ENCODE data around the gene RRM2.

The RRM2 gene

GRCh38 chr2:10122500-10123280 is at the start of gene RRM2:
TSS of gene RRM2 (plus strand) at chr2:10122739. CDS start at chr2:10122799, 60 bp downstream.
- peak; percentile 98 for DNase-seq

DNA sequence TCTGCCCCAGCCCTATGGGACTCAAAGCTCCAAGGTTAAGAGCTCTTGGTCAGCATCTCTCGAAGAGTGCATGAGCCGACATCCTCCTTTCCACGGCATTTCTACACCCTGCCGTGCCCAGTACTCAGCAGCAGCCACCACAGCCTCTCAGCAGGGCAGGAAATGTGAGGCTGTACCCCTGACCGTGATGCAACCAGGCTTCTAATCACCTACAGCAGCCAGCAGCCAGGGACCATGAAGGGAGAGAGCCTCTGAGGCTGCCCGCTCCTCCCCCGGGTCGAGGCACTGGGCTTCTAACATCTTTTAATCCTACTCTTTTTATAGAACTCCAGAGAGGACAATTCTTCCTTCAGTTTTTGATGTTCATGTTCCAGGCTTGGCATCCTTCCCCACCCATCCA is 48.8 kb upstream of the RRM2 start:
- no peak for DNase-seq

- DNase-seq, result no peak
Observed at GRCh38 chr2:10075101-10075500, 47.4 kb upstream of the RRM2 start.

DNA sequence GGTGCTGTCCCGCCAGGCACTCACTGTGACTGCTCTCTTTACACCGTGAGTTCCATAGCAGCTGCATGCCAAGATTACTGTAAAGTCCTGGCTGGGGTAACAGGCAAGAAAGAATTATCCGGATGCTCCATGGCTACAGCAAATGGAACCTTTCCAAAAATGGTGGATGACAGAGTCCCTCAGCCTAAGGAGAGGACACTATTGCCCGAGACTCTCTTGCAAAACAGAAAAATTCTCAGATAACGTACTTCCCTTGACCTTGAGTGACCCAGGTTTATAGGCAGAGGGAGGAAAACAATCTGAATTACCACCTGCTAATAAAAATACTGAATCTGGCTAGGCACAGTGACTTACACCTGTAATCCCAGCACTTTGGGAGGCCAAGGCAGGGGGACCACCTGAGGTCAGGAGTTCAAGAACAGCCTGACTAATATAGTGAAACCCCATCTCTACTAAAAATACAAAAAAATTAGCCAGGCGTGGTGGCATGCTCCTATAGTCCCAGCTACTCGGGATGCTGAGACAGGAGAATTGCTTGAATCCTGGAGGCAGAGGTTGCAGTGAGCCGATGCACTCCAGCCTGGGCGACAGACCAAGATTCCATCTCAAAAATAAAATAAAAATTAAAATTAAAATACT is 46.8 kb upstream of the RRM2 start:
- no peak for DNase-seq

- DNase-seq, result no peak
Observed at GRCh38 chr2:10076511-10076910, 46.0 kb upstream of the RRM2 start.

GRCh38 chr2:10076988-10077527 is 45.5 kb upstream of the RRM2 start:
- no peak for DNase-seq

GRCh38 chr2:10078001-10078400 is 44.5 kb upstream of the RRM2 start:
- no peak for DNase-seq

GRCh38 chr2:10078704-10079265 is 43.8 kb upstream of the RRM2 start:
- DNase-seq, result no peak

DNA sequence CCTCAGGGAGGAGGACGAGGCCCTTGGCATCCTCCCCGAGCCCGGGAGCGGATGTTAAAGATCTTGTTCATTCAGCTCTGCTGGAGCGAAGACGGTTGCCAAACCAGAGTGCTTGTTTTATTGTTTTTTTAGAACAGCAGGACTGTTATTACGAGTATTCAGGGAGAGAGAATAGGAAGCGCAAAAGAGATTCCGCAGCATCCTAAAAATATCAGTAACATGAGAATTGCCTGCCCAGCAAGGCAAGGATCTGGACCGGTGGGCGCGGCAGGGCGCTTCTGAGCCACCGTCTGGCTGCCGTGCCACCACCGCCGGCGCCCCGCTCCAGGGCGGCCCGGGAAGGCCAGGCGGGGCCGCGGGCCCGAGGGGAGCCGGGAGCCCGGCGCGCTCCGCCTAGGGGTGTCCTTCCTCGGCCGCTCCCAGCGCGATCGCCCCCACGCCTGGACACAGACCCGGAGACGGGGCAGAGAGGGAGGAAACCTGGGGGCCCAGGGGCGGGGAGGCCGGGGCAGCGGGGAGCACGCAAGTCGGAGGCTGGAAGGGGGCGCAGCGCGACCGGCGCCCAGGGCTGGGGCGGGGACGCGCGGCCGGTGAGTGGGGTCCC is 43.2 kb upstream of the RRM2 start:
- no peak for DNase-seq

GRCh38 chr2:10079870-10080535 is 42.5 kb upstream of the RRM2 start, which contains the start of gene CYS1:
TSS of gene CYS1 (minus strand) at chr2:10080411. CDS start at chr2:10080223, 188 bp downstream.
- DNase-seq, result no peak

- DNase-seq, result no peak
Observed at GRCh38 chr2:10080536-10081304, 41.8 kb upstream of the RRM2 start.

DNA sequence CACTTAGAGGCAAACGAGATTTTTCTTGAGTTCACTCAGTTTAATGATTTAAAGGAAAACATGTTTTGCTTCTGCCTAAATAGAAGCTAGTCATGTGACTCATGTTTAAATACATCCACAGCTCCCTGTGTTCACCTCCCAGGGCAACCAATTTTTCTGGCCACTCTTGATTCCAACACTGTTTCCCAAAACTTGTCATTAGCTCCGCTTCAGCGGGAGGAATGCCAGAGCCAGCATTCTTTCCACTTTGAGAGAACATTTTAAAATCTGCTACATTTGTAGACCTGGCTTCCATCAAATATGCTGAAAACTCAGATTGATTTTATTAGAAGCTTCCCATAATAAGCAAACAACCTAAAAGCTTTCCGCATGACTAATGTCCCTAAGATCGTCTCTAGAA is 39.5 kb upstream of the RRM2 start:
- DNase-seq, result no peak

GRCh38 chr2:10083692-10084211 is 38.8 kb upstream of the RRM2 start:
- peak; percentile 17 for DNase-seq

- DNase-seq, result no peak
Observed at GRCh38 chr2:10084223-10084865, 38.2 kb upstream of the RRM2 start.

GRCh38 chr2:10085043-10085667 is 37.4 kb upstream of the RRM2 start:
- no peak for DNase-seq

- no peak for DNase-seq
Observed at GRCh38 chr2:10085668-10086059, 36.9 kb upstream of the RRM2 start.

- DNase-seq, result no peak
Observed at GRCh38 chr2:10086950-10087349, 35.6 kb upstream of the RRM2 start.

DNA sequence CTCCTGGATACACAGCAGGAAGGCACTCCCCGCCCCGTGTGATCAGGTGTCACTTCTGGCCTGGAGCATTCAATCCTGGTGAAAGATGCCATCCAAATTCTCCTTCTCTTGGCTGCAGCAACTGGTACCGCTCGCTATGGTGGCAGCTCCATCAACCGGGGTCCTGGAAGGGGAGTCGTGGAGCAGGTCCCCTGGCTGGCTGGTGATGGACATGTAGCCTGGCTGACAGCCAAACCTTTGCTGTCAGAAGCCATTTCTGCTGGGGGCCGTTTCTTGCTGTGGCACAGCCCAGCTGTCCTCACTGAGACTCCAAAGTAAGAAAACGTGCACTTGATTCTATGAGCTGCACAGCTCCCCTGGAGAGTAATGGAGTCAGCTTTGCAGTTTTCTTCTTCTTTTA is 35.2 kb upstream of the RRM2 start:
- no peak for DNase-seq

DNA sequence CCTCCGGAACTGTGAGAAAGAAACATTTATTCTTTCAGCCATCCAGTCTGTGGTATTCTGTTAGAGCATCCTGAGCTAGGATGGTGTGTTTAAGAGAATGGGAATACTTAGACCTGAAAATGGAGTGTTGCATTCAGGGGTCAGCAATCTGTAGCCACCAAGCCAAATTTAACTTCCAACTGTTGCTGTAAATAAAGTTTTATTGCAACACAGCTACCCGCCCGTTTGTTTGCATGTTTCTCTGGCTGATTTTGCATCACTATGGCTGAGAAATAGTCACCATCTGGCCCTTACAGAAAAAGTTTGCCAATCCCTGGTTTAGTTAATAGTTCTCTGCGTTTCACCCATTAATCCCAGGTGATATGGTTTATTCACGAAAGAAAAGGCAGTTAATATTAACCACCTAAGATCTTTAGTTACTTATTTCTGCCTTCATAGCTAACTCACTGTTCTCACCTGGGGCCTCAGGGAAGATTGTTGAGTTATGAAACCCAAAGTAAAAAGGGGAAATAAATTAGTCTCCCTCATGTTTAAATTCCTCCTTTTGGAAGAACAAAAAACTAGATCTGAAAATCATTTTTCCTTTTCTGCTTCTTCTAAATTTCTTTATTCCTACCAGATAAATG is 32.9 kb upstream of the RRM2 start:
- no peak for DNase-seq

DNA sequence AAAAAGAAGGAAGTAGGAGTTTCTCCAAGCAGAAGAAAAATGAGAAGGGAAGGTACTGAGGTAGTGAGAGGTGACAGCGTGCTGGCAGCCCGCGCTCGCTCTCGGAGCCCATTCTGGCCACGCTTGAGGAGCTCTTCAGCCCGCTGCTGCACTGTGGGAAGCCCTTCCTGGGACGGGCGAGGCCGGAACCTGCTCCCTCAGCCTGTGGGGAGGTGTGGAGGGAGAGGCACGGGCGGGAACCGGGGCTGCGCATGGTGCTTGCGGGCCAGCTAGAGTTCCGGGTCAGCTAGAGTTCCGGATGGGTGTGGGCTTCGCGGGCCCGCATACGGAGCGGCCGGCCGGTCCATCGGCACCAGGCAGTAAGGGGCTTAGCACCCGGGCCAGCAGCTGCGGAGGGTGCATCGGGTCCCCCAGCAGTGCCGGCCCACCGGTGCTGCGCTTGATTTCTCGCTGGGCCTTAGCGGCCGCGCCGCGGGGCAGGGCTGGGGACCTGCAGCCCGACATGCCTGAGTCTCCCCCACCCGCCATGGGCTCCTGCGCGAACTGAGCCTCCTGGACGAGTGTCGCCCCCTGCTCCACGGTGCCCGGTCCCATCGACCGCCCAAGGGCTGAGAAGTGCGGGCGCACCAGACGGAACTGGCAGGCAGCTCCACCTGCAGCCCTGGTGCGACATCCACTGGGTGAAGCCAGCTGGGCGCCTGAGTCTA is 31.2 kb upstream of the RRM2 start:
- peak; percentile 27 for DNase-seq
